Measurements from ENCODE around the gene COL6A6. TPM values are rescaled to one million over a fixed set of nuclear protein-coding genes. Genes with fewer than 3 reads are reported as not detected.

COL6A6 gene
- total RNA-seq, 1 experiment from 2014 or later: not detected

- H3K27me3 ChIP-seq (ENCODE audit: insufficient read depth, low read length): peaks cover 28% of the 10 kb centered on the region
- DNase-seq (ENCODE audit: low read depth, low spot score): no peak
- H2AFZ ChIP-seq (ENCODE audit: low read depth, low read length, poor library complexity, severe bottlenecking): no peak overlapping the region
- no peak overlapping the region for H3K27ac ChIP-seq (ENCODE audit: low read depth, low read length)
- no peak for TF ChIP-seq POLR2AphosphoS5 (IDR thresholded peaks at IDR 0.05; ENCODE audit: low read depth, low read length)
- TF ChIP-seq ZBTB33 (IDR thresholded peaks at IDR 0.05; ENCODE audit: extremely low read depth, insufficient replicate concordance, low read length): no peak
- no peak for TF ChIP-seq POLR2A (IDR thresholded peaks at IDR 0.05; ENCODE audit: borderline replicate concordance, extremely low read depth, insufficient read depth, insufficient read length)
- TF ChIP-seq SIN3A (IDR thresholded peaks at IDR 0.05; ENCODE audit: low read depth): no peak
- no peak for TF ChIP-seq YY1 (IDR thresholded peaks at IDR 0.05; ENCODE audit: extremely low read depth, insufficient replicate concordance, low read depth, low read length)
- no peak for TF ChIP-seq CTCF (IDR thresholded peaks at IDR 0.05 in 2 of 3, conservative IDR thresholded peaks at IDR 0.05 in 1 of 3; ENCODE audit: borderline replicate concordance in 1 of 3, insufficient read depth in 1 of 3, low read depth in 2 of 3, low read length in 2 of 3)
- TF ChIP-seq FOSL1 (IDR thresholded peaks at IDR 0.05; ENCODE audit: low read depth): no peak
- TF ChIP-seq SP1 (IDR thresholded peaks at IDR 0.05; ENCODE audit: low read depth): no peak
- no peak for TF ChIP-seq ZFX (IDR thresholded peaks at IDR 0.05)
- TF ChIP-seq EZH2phosphoT487 (IDR thresholded peaks at IDR 0.05; ENCODE audit: borderline replicate concordance): no peak
- no peak for TF ChIP-seq REST (IDR thresholded peaks at IDR 0.05; ENCODE audit: low read depth)
- no peak for TF ChIP-seq EGR1 (IDR thresholded peaks at IDR 0.05; ENCODE audit: low read depth)
- no peak for TF ChIP-seq CBX3 (IDR thresholded peaks at IDR 0.05; ENCODE audit: low read depth)
- no peak for TF ChIP-seq ZNF274 (IDR thresholded peaks at IDR 0.05; ENCODE audit: low read depth, low read length)
- no peak for TF ChIP-seq SRF (IDR thresholded peaks at IDR 0.05; ENCODE audit: low read depth)
- BruUV-seq (replicated peaks): no TSS peak
- no peaks in the 10 kb centered on the region for H3K36me3 ChIP-seq (ENCODE audit: control insufficient read depth in 1 of 2, insufficient read depth in 2 of 2, low read length in 2 of 2)
- no peak overlapping the region for H3K9ac ChIP-seq (ENCODE audit: low read length)
- intact Hi-C loops (cut with micrococcal nuclease): no loop called here
- no peak overlapping the region for H3K4me2 ChIP-seq (ENCODE audit: low read length)
- no peaks in the 10 kb centered on the region for H3K79me2 ChIP-seq (ENCODE audit: insufficient read depth, low read length)
- CTCF ChIA-PET: no interaction called here
- no peaks in the 10 kb centered on the region for H3K9me3 ChIP-seq (ENCODE audit: control insufficient read depth in 1 of 2, insufficient read depth in 1 of 2, low read depth in 1 of 2, low read length in 2 of 2)
- RAD21 ChIA-PET (ENCODE audit: low non-redundant PET in 1 of 2, low total read pairs in 2 of 2, uncharacterized antibody in 2 of 2, unreplicated experiment in 2 of 2): no interaction called here
- H3K9me2 ChIP-seq (ENCODE audit: insufficient read depth): no peaks in the 10 kb centered on the region
- no peaks in the 10 kb centered on the region for H3K4me1 ChIP-seq (ENCODE audit: control insufficient read depth in 1 of 2, insufficient read depth in 2 of 2, low read length in 2 of 2)
- no peaks in the 10 kb centered on the region for H4K20me1 ChIP-seq (ENCODE audit: insufficient read depth)
- H3K4me3 ChIP-seq (replicated peaks in 1 of 2; ENCODE audit: low read depth in 1 of 2, low read length in 2 of 2): no peak overlapping the region
- POLR2A ChIA-PET: no interaction called here
- ATAC-seq: no peak
Observed at GRCh38 chr3:130558366-130558765, 41.4 kb downstream of the COL6A6 start.
